ENCODE measurements around the gene CLTCL1. TPM values are rescaled to one million over a fixed set of nuclear protein-coding genes. Genes with fewer than 3 reads are reported as not detected.
"Not testable (repeated sequence)": the region's sequence is repeated elsewhere in the genome, so short reads cannot be mapped to it uniquely, and the experiment has no call there.

CLTCL1 gene
- total and polyA plus RNA-seq, 2 donors (not counting 1 experiment from before 2014, with no cell fraction given), result 1.0 to 5.5 TPM

DNA sequence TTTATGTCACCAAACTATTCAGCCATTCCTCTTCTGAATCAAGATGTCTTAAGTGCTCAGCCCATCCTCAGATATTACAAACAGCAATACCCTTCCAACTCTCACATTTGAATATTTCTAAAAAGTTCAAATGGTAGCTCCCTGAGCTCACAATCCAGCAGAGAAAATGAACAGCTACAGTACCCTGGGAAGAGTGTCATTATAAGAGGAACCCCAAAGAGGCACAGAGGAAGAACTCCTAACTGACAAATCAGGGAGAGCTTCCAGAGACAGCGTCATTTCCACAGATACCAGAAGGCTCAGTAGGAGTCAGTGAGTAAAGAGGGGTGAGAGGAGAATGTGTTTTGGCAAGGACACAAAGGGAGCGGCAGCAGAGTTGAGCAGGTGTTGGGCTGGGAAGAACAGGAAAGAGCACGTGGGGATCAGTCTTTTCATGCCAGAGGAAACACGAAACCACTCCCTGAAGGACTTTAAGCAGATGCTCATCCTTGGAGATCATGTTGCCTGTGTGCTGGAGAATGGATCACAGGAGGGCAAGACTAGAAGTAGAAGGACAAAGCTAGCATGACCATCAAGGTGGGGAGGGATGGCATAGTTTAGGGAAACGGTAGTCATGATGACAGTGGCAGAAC, 4.3 kb downstream of the CLTCL1 start:
- Mint-ChIP-seq H3K4me3 (no peak overlapping the region), H3K27ac (no peak overlapping the region), H3K27me3 (peaks cover 18% of the 10 kb centered on the region), H3K9me3 (ENCODE audit: insufficient read depth) (no peaks in the 10 kb centered on the region), H3K4me1 (peaks cover 16% of the 10 kb centered on the region)
- peaks cover 0 to 13% (median 3%) of the 10 kb centered on the region in 4 experiments for H3K27me3 ChIP-seq (replicated peaks in 1 of 4; ENCODE audit: control extremely low read depth in 1 of 4, control insufficient read depth in 3 of 4, insufficient read depth in 4 of 4, low read length in 3 of 4)
- intact Hi-C loops (cut with micrococcal nuclease), result no loop called here
- WGBS (ENCODE audit: insufficient coverage), result 64% methylated on average over 5 of the region's 5 CpGs
- H3K4me2 ChIP-seq (replicated peaks; ENCODE audit: low read depth, low read length, poor library complexity, severe bottlenecking), result no peak overlapping the region
- ATAC-seq (ENCODE audit: low read depth) (no peak), DNase-seq (no peak)
- no peak overlapping the region for H3K27ac ChIP-seq (ENCODE audit: low read length in 2 of 2)
- H3K9ac ChIP-seq (ENCODE audit: low read length), result no peak overlapping the region
- no peaks in the 10 kb centered on the region for H3K36me3 ChIP-seq (replicated peaks in 1 of 2; ENCODE audit: control extremely low read depth in 1 of 2, control insufficient read depth in 1 of 2, extremely low read depth in 1 of 2, insufficient read depth in 2 of 2, low read length in 1 of 2)
- H3K4me1 ChIP-seq (ENCODE audit: control insufficient read depth in 2 of 2, insufficient read depth in 2 of 2, low read length in 2 of 2), result peaks cover 8 to 10% of the 10 kb centered on the region in 2 donors
- no peaks in the 10 kb centered on the region for H4K20me1 ChIP-seq (ENCODE audit: control insufficient read depth, insufficient read depth, low read length, poor library complexity, severe bottlenecking)
- no peaks in the 10 kb centered on the region for H3K79me2 ChIP-seq (ENCODE audit: control insufficient read depth, insufficient read depth, low read length)
- no peaks in the 10 kb centered on the region for H3K9me3 ChIP-seq (ENCODE audit: control extremely low read depth in 1 of 3, control insufficient read depth in 2 of 3, insufficient read depth in 1 of 3, low read length in 2 of 3)
- CTCF ChIA-PET, result interaction anchor here (0.6 to 1.7 kb wide), 4 partner anchors 9 to 353 kb away, joined by 3 to 4 read pairs (median 3); no protein-coding TSS in a partner anchor
- TF ChIP-seq, protein P1, sequence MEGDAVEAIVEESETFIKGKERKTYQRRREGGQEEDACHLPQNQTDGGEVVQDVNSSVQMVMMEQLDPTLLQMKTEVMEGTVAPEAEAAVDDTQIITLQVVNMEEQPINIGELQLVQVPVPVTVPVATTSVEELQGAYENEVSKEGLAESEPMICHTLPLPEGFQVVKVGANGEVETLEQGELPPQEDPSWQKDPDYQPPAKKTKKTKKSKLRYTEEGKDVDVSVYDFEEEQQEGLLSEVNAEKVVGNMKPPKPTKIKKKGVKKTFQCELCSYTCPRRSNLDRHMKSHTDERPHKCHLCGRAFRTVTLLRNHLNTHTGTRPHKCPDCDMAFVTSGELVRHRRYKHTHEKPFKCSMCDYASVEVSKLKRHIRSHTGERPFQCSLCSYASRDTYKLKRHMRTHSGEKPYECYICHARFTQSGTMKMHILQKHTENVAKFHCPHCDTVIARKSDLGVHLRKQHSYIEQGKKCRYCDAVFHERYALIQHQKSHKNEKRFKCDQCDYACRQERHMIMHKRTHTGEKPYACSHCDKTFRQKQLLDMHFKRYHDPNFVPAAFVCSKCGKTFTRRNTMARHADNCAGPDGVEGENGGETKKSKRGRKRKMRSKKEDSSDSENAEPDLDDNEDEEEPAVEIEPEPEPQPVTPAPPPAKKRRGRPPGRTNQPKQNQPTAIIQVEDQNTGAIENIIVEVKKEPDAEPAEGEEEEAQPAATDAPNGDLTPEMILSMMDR (IDR thresholded peaks at IDR 0.05), result no peak
- TF ChIP-seq EZH2 (IDR thresholded peaks at IDR 0.05; ENCODE audit: borderline replicate concordance, insufficient read depth, low read depth, low read length, poor library complexity, severe bottlenecking), result no peak
- H2AFZ ChIP-seq (ENCODE audit: insufficient read depth, low read depth, low read length, poor library complexity, severe bottlenecking), result no peak overlapping the region
- POLR2A ChIA-PET, result no interaction called here
- no peak overlapping the region for H3K4me3 ChIP-seq (ENCODE audit: control extremely low read depth in 1 of 5, extremely low read depth in 1 of 5, insufficient read depth in 1 of 5, low read depth in 2 of 5, low read length in 4 of 5)

DNA sequence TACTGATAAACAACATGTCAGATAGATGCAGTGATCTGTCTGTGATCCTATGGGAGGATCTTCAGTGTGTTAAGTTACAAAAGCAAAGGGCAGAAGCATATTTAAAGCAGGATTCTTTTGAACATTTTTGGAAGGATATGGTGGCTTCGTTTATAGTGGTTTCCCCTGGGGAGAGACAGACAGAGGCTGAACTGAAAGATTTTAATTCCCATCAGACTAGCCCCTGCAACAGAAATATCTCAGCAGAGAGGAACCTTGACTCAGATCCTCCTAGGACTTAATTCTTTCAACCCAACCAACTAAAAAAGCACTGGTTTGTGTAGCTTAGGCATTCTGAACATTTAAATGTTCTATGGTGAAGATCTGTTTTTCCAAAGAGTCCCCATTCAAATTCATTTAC, 5.7 kb downstream of the CLTCL1 start:
- Histone ChIP-seq H3K27ac (ENCODE audit: low read length in 2 of 2) (no peak overlapping the region), H3K79me2 (ENCODE audit: control insufficient read depth, insufficient read depth, low read length) (no peaks in the 10 kb centered on the region), H3K36me3 (replicated peaks in 1 of 2; ENCODE audit: control extremely low read depth in 1 of 2, control insufficient read depth in 1 of 2, extremely low read depth in 1 of 2, insufficient read depth in 2 of 2, low read length in 1 of 2) (no peaks in the 10 kb centered on the region), H3K4me1 (ENCODE audit: control insufficient read depth in 2 of 2, insufficient read depth in 2 of 2, low read length in 2 of 2) (peaks cover 4 to 5% of the 10 kb centered on the region in 2 donors), H2AFZ (ENCODE audit: insufficient read depth, low read depth, low read length, poor library complexity, severe bottlenecking) (no peak overlapping the region), H3K9ac (ENCODE audit: low read length) (no peak overlapping the region), H4K20me1 (ENCODE audit: control insufficient read depth, insufficient read depth, low read length, poor library complexity, severe bottlenecking) (no peaks in the 10 kb centered on the region), H3K9me3 (ENCODE audit: control extremely low read depth in 1 of 3, control insufficient read depth in 2 of 3, insufficient read depth in 1 of 3, low read length in 2 of 3) (no peaks in the 10 kb centered on the region), H3K27me3 (replicated peaks in 1 of 4; ENCODE audit: control extremely low read depth in 1 of 4, control insufficient read depth in 3 of 4, insufficient read depth in 4 of 4, low read length in 3 of 4) (peaks cover 0 to 10% (median 1%) of the 10 kb centered on the region in 4 experiments), H3K4me3 (ENCODE audit: control extremely low read depth in 1 of 5, extremely low read depth in 1 of 5, insufficient read depth in 1 of 5, low read depth in 2 of 5, low read length in 4 of 5) (no peak overlapping the region), H3K4me2 (replicated peaks; ENCODE audit: low read depth, low read length, poor library complexity, severe bottlenecking) (no peak overlapping the region)
- DNase-seq (no peak), ATAC-seq (ENCODE audit: low read depth) (no peak)
- H3K4me1 Mint-ChIP-seq, result peaks cover 10% of the 10 kb centered on the region
- ChIA-PET POLR2A (no interaction called here), CTCF (interaction anchor here (0.6 to 1.7 kb wide), 4 partner anchors 10 to 107 kb away, joined by 3 to 5 read pairs (median 4); no protein-coding TSS in a partner anchor)
- H3K27me3 Mint-ChIP-seq, result peaks cover 16% of the 10 kb centered on the region
- no peak overlapping the region for H3K4me3 Mint-ChIP-seq
- no peaks in the 10 kb centered on the region for H3K9me3 Mint-ChIP-seq (ENCODE audit: insufficient read depth)
- intact Hi-C loops (cut with micrococcal nuclease), result no loop called here
- TF ChIP-seq, protein P1 (IDR thresholded peaks at IDR 0.05), result no peak
- TF ChIP-seq EZH2 (IDR thresholded peaks at IDR 0.05; ENCODE audit: borderline replicate concordance, insufficient read depth, low read depth, low read length, poor library complexity, severe bottlenecking), result no peak
- H3K27ac Mint-ChIP-seq, result no peak overlapping the region
- WGBS (ENCODE audit: insufficient coverage), result no CpG with 5 or more reads among the region's 1 CpG

DNA sequence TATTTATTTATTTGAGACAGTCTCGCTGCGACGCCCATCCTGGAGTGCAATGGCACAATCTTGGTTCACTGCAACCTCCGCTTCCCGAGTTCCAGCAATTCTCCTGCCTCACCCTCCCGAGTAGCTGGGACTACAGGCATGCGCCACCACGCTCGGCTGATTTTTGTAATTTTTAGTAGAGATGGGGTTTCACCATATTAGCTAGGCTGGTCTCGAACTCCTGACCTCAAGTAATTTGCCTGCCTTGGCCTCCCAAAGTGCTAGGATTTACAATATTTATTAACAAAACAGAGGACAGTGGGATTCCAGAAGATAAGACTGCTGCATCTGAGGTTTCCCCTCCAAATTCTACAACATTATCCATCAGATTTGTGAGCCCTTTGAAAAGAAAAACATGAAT, 12.4 kb downstream of the CLTCL1 start:
- DNase-seq; H3K9me3 Mint-ChIP-seq (ENCODE audit: insufficient read depth); H3K27me3 Mint-ChIP-seq; H2AFZ ChIP-seq (ENCODE audit: insufficient read depth, low read depth, low read length, poor library complexity, severe bottlenecking); H3K9me3 ChIP-seq (ENCODE audit: control extremely low read depth in 1 of 3, control insufficient read depth in 2 of 3, insufficient read depth in 1 of 3, low read length in 2 of 3); H3K4me3 ChIP-seq (ENCODE audit: control extremely low read depth in 1 of 5, extremely low read depth in 1 of 5, insufficient read depth in 1 of 5, low read depth in 2 of 5, low read length in 4 of 5); H3K79me2 ChIP-seq (ENCODE audit: control insufficient read depth, insufficient read depth, low read length); H4K20me1 ChIP-seq (ENCODE audit: control insufficient read depth, insufficient read depth, low read length, poor library complexity, severe bottlenecking); H3K36me3 ChIP-seq (replicated peaks in 1 of 2; ENCODE audit: control extremely low read depth in 1 of 2, control insufficient read depth in 1 of 2, extremely low read depth in 1 of 2, insufficient read depth in 2 of 2, low read length in 1 of 2); H3K9ac ChIP-seq (ENCODE audit: low read length); H3K4me3 Mint-ChIP-seq; H3K4me2 ChIP-seq (replicated peaks; ENCODE audit: low read depth, low read length, poor library complexity, severe bottlenecking); CTCF ChIA-PET; H3K27ac ChIP-seq (ENCODE audit: low read length in 2 of 2); H3K27ac Mint-ChIP-seq; ATAC-seq (ENCODE audit: low read depth); H3K4me1 ChIP-seq (ENCODE audit: control insufficient read depth in 2 of 2, insufficient read depth in 2 of 2, low read length in 2 of 2); H3K27me3 ChIP-seq (replicated peaks in 1 of 4; ENCODE audit: control extremely low read depth in 1 of 4, control insufficient read depth in 3 of 4, insufficient read depth in 4 of 4, low read length in 3 of 4); H3K4me1 Mint-ChIP-seq; intact Hi-C loops (cut with micrococcal nuclease); POLR2A ChIA-PET: not testable (repeated sequence)
- WGBS (ENCODE audit: insufficient coverage), result 100% methylated on average over 2 of the region's 10 CpGs

Measured in B cell (primary cell).